Measurements from ENCODE around the gene STUM.

GRCh38 chr1:226558036-226558650, 9.6 kb downstream of the STUM start:
- TF ChIP-seq CTCF (IDR thresholded peaks at IDR 0.05) (no peak), POLR2A (IDR thresholded peaks at IDR 0.05) (no peak)

All from adrenal gland (tissue), 5 donors.